ENCODE results near the gene BTG4. TPM values are rescaled to one million over a fixed set of nuclear protein-coding genes. Genes with fewer than 3 reads are reported as not detected.
A peak's percentile ranks its signal among the peaks of the same experiment; 100 is the strongest.

Gene BTG4
- total and polyA plus RNA-seq, 2 experiments from 2014 or later: not detected

DNA sequence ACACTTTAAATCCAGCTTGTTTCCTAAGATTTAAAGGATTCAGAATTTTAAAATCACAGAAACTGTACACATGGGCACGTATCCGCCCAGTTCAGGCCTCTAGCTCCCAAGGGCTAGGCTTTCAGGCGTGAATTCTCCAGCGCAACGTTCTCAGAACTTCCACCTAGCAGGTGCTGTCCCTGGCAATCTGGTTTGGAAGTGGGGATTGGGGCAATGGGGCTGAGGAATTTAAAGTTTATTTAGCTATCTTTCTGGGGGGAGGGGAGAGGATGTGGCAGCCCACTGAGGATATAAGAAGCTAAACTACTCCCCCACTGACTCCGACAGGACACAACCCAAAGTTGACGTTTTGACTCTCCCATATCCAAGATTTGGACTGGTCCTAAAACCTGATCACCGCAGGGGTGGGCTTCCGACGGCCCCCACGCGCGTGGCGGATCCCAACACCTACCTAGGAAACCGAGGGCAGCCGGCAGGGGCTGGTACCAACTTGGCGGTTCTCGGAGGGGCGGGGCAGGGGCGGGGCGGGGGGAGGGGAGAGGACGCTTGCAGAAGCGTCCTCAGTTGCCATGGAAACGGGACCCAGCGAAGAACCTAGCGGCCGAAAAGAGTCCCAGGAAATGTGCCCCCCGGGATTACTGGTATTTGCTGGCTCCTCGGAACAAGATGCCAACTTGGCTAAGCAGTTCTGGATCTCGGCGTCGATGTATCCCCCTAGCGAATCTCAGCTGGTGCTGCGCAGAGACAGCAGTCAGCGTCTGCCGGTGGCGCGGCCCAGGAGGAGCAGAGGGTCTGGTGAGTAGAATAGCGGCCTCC lies 2.2 kb upstream of the BTG4 start, which contains the start of gene HOATZ:
TSS of gene HOATZ (plus strand) at position 563 of the 816 bp plus-strand sequence. CDS start at position 570, 7 bp downstream.
- peak; percentile 23 for DNase-seq (ENCODE audit: low spot score)
- no peaks in the 10 kb centered on the region for H3K9me3 ChIP-seq (ENCODE audit: low read depth)
- no peaks in the 10 kb centered on the region for H3K79me2 ChIP-seq
- TF ChIP-seq EZH2 (IDR thresholded peaks at IDR 0.05; ENCODE audit: borderline replicate concordance): peak; percentile 39
- TF ChIP-seq EZH2phosphoT487 (IDR thresholded peaks at IDR 0.05; ENCODE audit: low read depth, severe bottlenecking, unreplicated experiment): no peak
- peak; percentile 4 for TF ChIP-seq CTCF (IDR thresholded peaks at IDR 0.05; ENCODE audit: poor library complexity)
- H2AFZ ChIP-seq: no peak within 1 kb of the TSS
- H3K4me1 ChIP-seq (ENCODE audit: insufficient read depth): peaks cover 17% of the 10 kb centered on the region
- no peaks in the 10 kb centered on the region for H4K20me1 ChIP-seq (ENCODE audit: insufficient read depth, poor library complexity, severe bottlenecking)
- H3K9me2 ChIP-seq (replicated peaks; ENCODE audit: insufficient read depth): no peaks in the 10 kb centered on the region
- WGBS (ENCODE audit: low lambda C conversion rate, missing lambda C conversion rate): 10% methylated on average over 35 of the region's 39 CpGs
- peak within 1 kb of the TSS; percentile 79 for H3K4me2 ChIP-seq
- no peak within 1 kb of the TSS for H3K4me3 ChIP-seq
- no peak within 1 kb of the TSS for H3K27ac ChIP-seq
- peaks cover 50% of the 10 kb centered on the region for H3K27me3 ChIP-seq
- H3K36me3 ChIP-seq (replicated peaks; ENCODE audit: insufficient read depth, low read depth): no peaks in the 10 kb centered on the region

- Histone ChIP-seq H3K36me3 (replicated peaks; ENCODE audit: insufficient read depth, low read depth) (no peaks in the 10 kb centered on the region), H2AFZ (peak overlapping the region; percentile 87), H3K79me2 (no peaks in the 10 kb centered on the region), H3K4me1 (ENCODE audit: insufficient read depth) (peaks cover 17% of the 10 kb centered on the region), H3K4me2 (peak overlapping the region; percentile 91), H4K20me1 (ENCODE audit: insufficient read depth, poor library complexity, severe bottlenecking) (no peaks in the 10 kb centered on the region), H3K9me2 (replicated peaks; ENCODE audit: insufficient read depth) (no peaks in the 10 kb centered on the region), H3K4me3 (no peak overlapping the region), H3K9me3 (ENCODE audit: low read depth) (no peaks in the 10 kb centered on the region), H3K27ac (no peak overlapping the region), H3K27me3 (peaks cover 50% of the 10 kb centered on the region)
- no peak for DNase-seq (ENCODE audit: low spot score)
- 36% methylated on average over 6 of the region's 6 CpGs for WGBS (ENCODE audit: low lambda C conversion rate, missing lambda C conversion rate)
- TF ChIP-seq EZH2 (IDR thresholded peaks at IDR 0.05; ENCODE audit: borderline replicate concordance) (peak; percentile 21), EZH2phosphoT487 (IDR thresholded peaks at IDR 0.05; ENCODE audit: low read depth, severe bottlenecking, unreplicated experiment) (no peak), CTCF (IDR thresholded peaks at IDR 0.05; ENCODE audit: poor library complexity) (no peak)
These were observed 1.0 kb upstream of the BTG4 start for GRCh38 chr11:111513240-111513605.

GRCh38 chr11:111510311-111510710 lies 1.9 kb downstream of the BTG4 start:
- H3K79me2 ChIP-seq: no peaks in the 10 kb centered on the region
- H4K20me1 ChIP-seq (ENCODE audit: insufficient read depth, poor library complexity, severe bottlenecking): no peaks in the 10 kb centered on the region
- H2AFZ ChIP-seq: no peak overlapping the region
- no peaks in the 10 kb centered on the region for H3K9me3 ChIP-seq (ENCODE audit: low read depth)
- peaks cover 17% of the 10 kb centered on the region for H3K4me1 ChIP-seq (ENCODE audit: insufficient read depth)
- no peaks in the 10 kb centered on the region for H3K9me2 ChIP-seq (replicated peaks; ENCODE audit: insufficient read depth)
- DNase-seq (ENCODE audit: low spot score): no peak
- H3K4me3 ChIP-seq: no peak overlapping the region
- TF ChIP-seq CTCF (IDR thresholded peaks at IDR 0.05; ENCODE audit: poor library complexity): no peak
- no peak overlapping the region for H3K27ac ChIP-seq
- WGBS (ENCODE audit: low lambda C conversion rate, missing lambda C conversion rate): 83% methylated on average over 1 of the region's 1 CpG
- no peaks in the 10 kb centered on the region for H3K36me3 ChIP-seq (replicated peaks; ENCODE audit: insufficient read depth, low read depth)
- H3K27me3 ChIP-seq: peaks cover 43% of the 10 kb centered on the region
- no peak overlapping the region for H3K4me2 ChIP-seq
